Stimulated activated naive CD8-positive, alpha-beta T cell treated with anti-CD3 and anti-CD28 coated beads, Interleukin-15, Interleukin-2, amounts not matched to agents 100 U/mL and 50 U/mL, for 24 hours (primary cell): Measurements from ENCODE around the gene PRKG2.
"Not testable (repeated sequence)": the region's sequence is repeated elsewhere in the genome, so short reads cannot be mapped to it uniquely, and the experiment has no call there.

Experiments used
- ATAC-seq: fragments of 150-1000 bp; cut with Tn5 transposase; one replicate; pipeline ENCODE4 v1.10.0; 2021
- DNase-seq: peaks from one replicate; pipeline ENCODE4 v3.0.0; 2021

The PRKG2 gene

GRCh38 chr4:81162752-81163458 is 52.1 kb downstream of the PRKG2 start:
- DNase-seq (no peak), ATAC-seq (no peak)

- not testable (repeated sequence) for ATAC-seq, DNase-seq
These were observed 61.2 kb downstream of the PRKG2 start for GRCh38 chr4:81153714-81154323.

DNA sequence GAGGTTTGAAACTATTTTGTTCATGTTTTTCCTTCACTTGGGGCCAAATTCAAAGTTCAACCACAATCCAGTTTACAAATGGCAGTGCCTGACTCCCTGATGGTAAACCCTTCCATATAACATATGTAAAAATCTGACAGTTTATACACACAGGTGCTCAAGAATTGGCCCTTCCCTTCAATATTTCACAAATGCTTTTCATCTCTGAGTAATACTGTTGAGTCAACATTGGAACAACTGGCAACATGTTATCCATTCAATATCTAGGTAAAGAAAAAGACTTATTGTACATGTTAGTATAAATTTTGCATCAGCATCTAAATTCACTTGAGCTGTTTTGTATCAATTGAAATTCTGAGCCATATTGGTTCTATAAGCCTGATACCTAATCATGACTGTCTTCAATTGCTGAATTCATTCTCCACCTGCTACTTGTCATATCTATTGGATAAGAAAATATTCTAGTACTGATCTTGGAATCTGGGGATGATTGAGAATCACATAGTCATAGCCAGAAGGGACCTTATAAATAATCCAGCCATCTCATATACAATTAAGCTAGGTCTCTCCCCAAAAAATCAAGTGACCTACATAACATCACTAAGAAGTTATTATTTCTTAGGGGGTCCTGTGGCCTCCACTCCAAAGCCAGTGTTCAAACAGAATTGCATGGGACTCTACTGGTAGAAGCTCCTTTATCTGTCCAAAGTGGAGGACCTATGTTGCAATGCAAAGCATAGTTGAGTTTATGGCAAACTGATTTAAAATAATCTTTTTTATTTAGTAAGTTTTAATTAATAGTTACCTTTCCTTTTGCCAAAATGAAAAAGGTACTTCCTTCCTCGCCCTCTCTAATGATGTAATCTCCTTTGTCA is 61.9 kb downstream of the PRKG2 start:
- no peak for ATAC-seq
- no peak for DNase-seq

GRCh38 chr4:81149976-81150375 is 65.0 kb downstream of the PRKG2 start:
- no peak for DNase-seq
- no peak for ATAC-seq

DNA sequence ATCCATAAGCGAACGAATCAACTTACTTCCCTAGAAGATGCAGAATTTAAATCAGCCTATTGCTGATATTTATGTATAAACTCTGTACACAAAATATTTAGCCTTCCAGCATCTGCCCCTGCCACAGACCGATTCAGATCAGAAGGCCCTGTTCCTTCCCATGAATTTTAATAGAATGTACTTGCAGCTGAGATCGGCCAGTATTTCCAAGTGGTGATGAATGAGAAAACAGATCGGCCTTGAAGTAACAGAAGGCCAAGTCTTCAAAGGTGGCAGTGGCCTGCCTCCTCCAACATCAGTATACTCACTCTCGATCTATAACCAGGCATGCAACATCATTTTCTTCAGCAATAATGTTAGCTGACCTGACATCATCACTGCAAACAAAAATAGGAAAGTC is 66.4 kb downstream of the PRKG2 start:
- ATAC-seq (no peak), DNase-seq (no peak)

GRCh38 chr4:81146466-81146865 is 68.6 kb downstream of the PRKG2 start:
- ATAC-seq (no peak), DNase-seq (no peak)

- ATAC-seq: no peak
- no peak for DNase-seq
These were observed 71.8 kb downstream of the PRKG2 start for GRCh38 chr4:81143183-81143582.

- ATAC-seq: no peak
- DNase-seq: no peak
These were observed 72.3 kb downstream of the PRKG2 start for GRCh38 chr4:81142744-81143143.

DNA sequence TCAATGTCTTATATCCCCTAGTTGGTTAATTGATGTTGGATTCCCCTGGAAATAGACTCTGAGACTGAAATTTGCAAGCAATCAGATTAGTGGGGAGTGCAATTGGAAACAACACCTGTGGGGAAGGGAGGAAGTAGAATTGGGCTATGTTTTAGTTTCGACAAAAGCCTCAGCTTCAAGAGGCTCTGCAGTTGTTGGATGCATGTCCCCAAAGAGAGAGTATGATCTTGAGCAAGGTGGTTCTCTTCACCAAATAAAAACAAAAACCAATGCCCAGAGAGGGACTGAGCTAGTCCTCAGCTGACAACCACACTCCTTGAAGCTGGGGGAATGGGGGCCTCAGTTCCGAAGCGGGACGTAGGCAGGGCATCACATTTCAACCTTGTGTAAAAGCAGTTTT is 77.1 kb downstream of the PRKG2 start:
- ATAC-seq: no peak
- no peak for DNase-seq

- ATAC-seq (no peak), DNase-seq (no peak)
These were observed 77.6 kb downstream of the PRKG2 start for GRCh38 chr4:81137446-81137845.

DNA sequence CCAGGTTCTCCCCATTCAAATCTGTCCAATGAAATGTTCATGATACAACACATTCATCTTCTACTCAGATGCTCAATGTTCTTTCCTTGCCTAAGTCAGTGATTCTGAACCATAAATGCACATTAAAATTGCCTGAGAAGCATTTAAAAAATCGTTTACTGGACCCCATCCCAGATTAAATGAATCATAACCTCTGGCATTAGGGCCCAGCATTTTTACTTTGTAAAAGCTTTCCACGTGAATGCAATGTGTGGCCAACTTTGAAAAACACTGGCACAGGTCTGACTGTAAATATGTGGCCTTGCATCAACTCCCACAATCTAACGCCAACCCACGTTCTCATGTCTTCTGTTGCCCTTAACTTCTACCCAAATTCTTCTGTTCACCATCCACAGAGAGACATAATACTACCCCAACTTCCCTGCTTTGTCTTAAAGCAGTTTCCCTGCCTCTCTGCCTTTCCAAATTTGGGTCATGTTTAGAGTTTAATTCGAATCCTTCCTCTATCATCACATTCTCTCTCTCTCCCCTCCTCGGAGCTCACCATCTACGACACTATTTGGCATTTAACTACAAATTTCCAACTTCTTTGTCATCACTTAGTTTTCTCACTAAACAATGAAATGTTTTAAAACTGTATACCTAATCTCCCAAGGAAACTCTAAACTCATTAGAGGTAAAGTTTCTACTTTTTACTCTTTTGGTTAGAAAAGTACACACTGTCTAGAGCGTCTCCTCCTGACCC is 78.7 kb downstream of the PRKG2 start:
- DNase-seq (no peak), ATAC-seq (no peak)

GRCh38 chr4:81135501-81135900 is 79.5 kb downstream of the PRKG2 start:
- ATAC-seq: no peak
- DNase-seq: no peak

DNA sequence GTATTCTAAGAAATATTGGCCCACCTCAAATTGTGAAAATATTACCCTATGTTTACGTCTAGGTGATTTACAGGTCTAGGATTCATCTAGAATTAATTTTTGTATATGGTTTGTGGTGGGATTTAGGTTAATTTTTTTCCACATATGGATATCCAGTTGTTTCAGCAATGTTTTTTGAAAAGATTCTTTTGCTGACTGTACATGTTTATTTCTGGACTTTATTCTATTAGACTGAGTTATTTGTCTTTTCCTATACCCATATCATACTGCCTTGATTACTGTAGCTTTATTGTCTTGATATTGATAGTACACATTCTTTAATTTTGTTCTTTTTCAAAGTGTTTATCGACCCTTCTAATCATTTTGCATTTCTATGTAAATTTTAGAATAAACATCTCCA is 83.5 kb downstream of the PRKG2 start:
- no peak for DNase-seq

GRCh38 chr4:81131066-81131465 is 84.0 kb downstream of the PRKG2 start:
- ATAC-seq: no peak
- DNase-seq: no peak

More for the DNA sequence above, 83.5 kb downstream of the PRKG2 start:
- no peak for ATAC-seq

GRCh38 chr4:81130569-81130968 is 84.5 kb downstream of the PRKG2 start:
- ATAC-seq: no peak
- no peak for DNase-seq

DNA sequence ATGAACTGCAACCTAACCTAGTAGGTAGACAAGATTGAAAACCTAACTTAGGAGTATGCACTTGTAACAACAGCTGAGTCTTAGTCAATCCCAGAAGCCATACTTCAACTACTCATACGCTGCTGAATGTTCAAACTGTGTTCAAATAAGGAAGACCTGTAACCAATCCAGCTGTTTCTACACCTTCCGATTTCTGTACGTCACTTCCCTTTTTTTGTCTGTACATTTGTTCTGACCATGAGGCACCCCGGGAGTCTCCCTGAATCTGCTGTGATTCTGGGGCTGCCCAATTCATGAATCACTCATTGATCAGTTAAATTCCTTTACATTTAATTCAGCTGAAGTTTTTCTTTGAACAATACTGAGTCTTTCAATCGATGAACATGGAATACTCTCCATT is 95.0 kb downstream of the PRKG2 start:
- ATAC-seq (no peak), DNase-seq (no peak)

DNA sequence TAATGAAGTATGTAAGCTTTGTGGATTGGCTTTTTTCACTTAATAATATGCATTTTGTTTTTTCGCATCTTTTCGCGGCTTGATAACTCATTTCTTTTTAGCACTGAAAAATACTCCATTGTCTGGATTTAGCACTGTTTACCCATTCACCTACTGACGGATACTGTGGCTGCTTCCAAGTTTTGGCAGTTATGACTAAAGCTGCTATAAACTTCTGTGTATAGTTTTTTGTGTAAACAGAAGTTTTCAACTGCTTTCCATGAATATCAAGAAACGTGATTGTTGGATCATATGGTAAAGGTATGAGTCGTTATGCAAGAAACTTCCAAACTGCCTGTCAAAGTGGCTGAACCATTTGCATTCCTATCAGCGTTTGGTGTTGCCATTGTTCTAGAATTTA is 96.9 kb downstream of the PRKG2 start:
- ATAC-seq: no peak

GRCh38 chr4:81116566-81116965 is 98.5 kb downstream of the PRKG2 start:
- ATAC-seq (no peak), DNase-seq (no peak)

More for the DNA sequence above, 96.9 kb downstream of the PRKG2 start:
- no peak for DNase-seq

DNA sequence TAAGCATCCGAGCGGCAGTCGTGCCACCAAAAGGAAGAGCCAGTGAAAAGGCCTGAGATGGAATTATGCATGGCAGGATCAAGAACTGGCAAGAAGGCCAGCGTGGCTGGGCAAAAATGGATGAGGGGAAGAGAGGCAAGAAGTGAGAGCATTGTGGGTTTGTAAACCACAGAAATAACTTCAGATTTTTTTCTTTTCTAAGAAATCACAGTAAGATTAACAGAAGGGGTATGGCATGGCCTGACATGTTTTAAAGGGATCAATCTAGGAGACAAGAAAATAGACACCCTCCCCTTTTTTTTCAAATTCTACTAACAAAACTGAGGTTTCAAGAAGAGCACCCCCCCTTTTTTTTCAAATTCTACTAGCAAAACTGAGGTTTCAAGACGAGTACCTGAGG is 102.0 kb downstream of the PRKG2 start:
- ATAC-seq (no peak), DNase-seq (no peak)

- DNase-seq (no peak), ATAC-seq (no peak)
These were observed 105.7 kb downstream of the PRKG2 start for GRCh38 chr4:81109356-81109755.

DNA sequence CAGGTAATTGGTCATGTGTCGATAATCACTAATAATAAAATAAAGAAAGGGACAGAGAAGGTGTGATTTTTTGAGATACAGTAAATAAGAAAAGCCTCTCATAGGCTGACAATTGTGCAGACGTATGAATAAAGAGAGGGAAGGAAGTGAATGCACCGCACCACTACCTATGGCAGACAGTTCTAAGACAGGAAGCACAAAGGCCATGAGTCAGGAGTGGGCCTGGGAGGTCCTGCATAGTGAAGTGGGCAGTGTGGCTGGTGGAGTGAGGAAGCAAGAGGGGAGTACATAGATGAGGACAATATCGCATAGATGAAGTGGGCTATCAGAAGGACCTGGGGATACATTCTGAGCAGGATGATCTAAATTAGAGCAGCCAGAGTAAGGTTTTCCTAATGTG is 108.9 kb downstream of the PRKG2 start:
- ATAC-seq: peak; percentile 36

DNA sequence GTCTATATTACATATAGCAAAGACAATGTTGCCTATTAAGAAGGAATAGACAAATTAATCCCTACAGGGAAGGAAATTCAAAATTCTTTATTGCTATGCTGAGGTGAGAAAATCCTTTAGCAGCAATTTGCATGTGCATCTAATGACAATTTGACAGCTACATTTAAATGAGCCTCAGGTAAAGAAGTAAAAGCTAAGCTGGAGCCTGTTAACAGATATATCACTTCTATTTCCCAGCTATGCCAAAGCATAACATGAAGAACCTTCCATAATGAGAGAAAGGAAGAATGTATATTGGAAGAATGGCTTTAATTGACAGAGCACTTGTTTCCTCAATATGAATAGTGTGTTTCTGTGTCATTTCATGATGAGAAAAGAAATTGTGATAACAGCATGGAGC is 112.9 kb downstream of the PRKG2 start:
- no peak for ATAC-seq
- no peak for DNase-seq

More for the DNA sequence above, 108.9 kb downstream of the PRKG2 start:
- no peak for DNase-seq
